Measurements from ENCODE around the gene ELP1. TPM values are rescaled to one million over a fixed set of nuclear protein-coding genes. Genes with fewer than 3 reads are reported as not detected.

Gene ELP1
- total RNA-seq, 1 experiment from 2014 or later = 38.7 TPM

DNA sequence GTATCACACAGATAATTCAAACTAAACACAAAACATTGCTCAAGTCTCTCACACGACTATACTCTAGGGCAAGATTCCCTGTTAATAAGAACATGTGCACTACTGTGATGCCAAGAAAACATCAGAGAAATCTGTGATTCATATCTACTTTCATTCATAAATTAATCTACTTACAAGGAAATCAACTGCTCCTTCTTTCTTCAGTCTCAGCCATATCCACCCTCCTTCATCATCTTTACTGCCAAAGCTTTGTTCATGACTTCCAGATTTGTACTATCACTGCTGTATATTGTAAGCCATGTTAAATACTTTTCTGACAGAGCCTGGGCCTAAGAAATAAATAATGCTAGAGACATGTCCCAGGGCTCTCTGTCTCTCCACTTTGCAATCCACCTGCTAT is 44.3 kb upstream of the ELP1 start:
- no peak overlapping the region for H3K4me3 ChIP-seq (ENCODE audit: low read depth, low read length, poor library complexity, severe bottlenecking)
- CTCF ChIA-PET = no interaction called here

DNA sequence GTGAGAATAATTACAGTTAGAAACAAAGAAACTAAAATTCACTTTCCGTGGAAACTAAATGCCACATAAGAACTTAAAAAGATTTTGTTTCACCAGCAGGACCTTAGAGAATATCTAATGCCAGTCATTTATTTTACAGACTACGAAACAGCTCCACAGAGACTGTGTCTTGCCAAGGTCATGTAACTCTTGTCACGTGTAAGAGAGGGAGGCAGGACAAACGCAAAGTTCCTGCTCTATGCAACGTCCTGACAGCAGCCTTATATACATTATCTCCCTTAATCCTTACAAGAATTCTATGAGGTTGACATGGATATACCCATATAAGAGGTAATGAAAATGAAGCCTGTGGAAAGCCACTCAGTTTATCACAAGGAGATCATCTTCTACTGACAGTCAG is 40.0 kb upstream of the ELP1 start:
- H3K9me3 ChIP-seq (ENCODE audit: low read depth, low read length, poor library complexity, severe bottlenecking) = no peaks in the 10 kb centered on the region
- POLR2A ChIA-PET (ENCODE audit: low non-redundant PET) = no interaction called here
- no peak for DNase-seq (ENCODE audit: low spot score)
- H3K36me3 ChIP-seq (ENCODE audit: insufficient read depth, low read length, poor library complexity, severe bottlenecking) = peaks cover 14% of the 10 kb centered on the region
- no TSS peak for BruUV-seq (replicated peaks)
- no peaks in the 10 kb centered on the region for H3K27me3 ChIP-seq (replicated peaks; ENCODE audit: insufficient read depth, low read depth, low read length, poor library complexity)
- no peak overlapping the region for H3K4me3 ChIP-seq (ENCODE audit: low read depth, low read length, poor library complexity, severe bottlenecking)
- H3K27ac ChIP-seq (ENCODE audit: low read depth, low read length, poor library complexity, severe bottlenecking) = no peak overlapping the region
- CTCF ChIA-PET = no interaction called here
- TF ChIP-seq, protein P1, sequence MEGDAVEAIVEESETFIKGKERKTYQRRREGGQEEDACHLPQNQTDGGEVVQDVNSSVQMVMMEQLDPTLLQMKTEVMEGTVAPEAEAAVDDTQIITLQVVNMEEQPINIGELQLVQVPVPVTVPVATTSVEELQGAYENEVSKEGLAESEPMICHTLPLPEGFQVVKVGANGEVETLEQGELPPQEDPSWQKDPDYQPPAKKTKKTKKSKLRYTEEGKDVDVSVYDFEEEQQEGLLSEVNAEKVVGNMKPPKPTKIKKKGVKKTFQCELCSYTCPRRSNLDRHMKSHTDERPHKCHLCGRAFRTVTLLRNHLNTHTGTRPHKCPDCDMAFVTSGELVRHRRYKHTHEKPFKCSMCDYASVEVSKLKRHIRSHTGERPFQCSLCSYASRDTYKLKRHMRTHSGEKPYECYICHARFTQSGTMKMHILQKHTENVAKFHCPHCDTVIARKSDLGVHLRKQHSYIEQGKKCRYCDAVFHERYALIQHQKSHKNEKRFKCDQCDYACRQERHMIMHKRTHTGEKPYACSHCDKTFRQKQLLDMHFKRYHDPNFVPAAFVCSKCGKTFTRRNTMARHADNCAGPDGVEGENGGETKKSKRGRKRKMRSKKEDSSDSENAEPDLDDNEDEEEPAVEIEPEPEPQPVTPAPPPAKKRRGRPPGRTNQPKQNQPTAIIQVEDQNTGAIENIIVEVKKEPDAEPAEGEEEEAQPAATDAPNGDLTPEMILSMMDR (conservative IDR thresholded peaks at IDR 0.05; ENCODE audit: low read depth, low read length) = no peak
- no peak for TF ChIP-seq EZH2 (IDR thresholded peaks at IDR 0.05; ENCODE audit: borderline replicate concordance, low read depth, low read length, poor library complexity, severe bottlenecking)
- intact Hi-C loops (cut with micrococcal nuclease; ENCODE audit: unreplicated experiment) = no loop called here
- H3K4me1 ChIP-seq (ENCODE audit: insufficient read depth, low read length, poor library complexity, severe bottlenecking) = peaks cover 14% of the 10 kb centered on the region

More for the DNA sequence above, 44.3 kb upstream of the ELP1 start:
- Histone ChIP-seq H3K27me3 (replicated peaks; ENCODE audit: insufficient read depth, low read depth, low read length, poor library complexity) (no peaks in the 10 kb centered on the region), H3K4me1 (ENCODE audit: insufficient read depth, low read length, poor library complexity, severe bottlenecking) (peaks cover 6% of the 10 kb centered on the region), H3K9me3 (ENCODE audit: low read depth, low read length, poor library complexity, severe bottlenecking) (no peaks in the 10 kb centered on the region), H3K36me3 (ENCODE audit: insufficient read depth, low read length, poor library complexity, severe bottlenecking) (peaks cover 3% of the 10 kb centered on the region), H3K27ac (ENCODE audit: low read depth, low read length, poor library complexity, severe bottlenecking) (no peak overlapping the region)
- POLR2A ChIA-PET (ENCODE audit: low non-redundant PET) = no interaction called here
- no peak for TF ChIP-seq EZH2 (IDR thresholded peaks at IDR 0.05; ENCODE audit: borderline replicate concordance, low read depth, low read length, poor library complexity, severe bottlenecking)
- TF ChIP-seq, protein P1 (conservative IDR thresholded peaks at IDR 0.05; ENCODE audit: low read depth, low read length) = no peak
- DNase-seq (ENCODE audit: low spot score) = no peak
- BruUV-seq (replicated peaks) = no TSS peak
- intact Hi-C loops (cut with micrococcal nuclease; ENCODE audit: unreplicated experiment) = no loop called here

DNA sequence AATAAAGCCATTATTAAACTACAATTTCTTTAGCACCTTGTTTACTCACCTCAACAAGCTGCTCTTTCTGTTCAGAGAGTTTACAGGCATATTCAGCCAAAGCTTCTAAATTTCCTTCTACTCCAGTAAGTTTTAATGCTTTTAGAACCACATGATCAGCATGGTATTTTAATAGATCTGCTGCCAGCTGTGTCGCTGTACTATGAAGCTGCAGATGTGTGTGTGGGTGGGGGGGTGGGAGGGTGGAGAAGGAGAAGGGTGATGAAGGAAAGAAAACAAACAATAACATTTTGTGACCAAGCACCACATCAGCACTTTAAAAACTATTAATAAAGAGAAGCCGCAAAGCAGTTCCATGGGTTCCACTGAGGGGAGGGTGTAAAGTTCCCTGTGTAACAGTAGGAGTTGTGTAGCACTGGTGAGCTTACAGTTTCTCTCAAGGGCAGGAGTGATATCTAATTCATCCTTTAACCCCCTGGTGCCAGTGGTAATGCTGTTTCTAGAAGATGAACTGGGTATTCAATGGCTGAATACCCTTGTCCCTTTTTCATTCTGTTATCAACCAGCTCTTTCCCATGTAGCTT is 38.8 kb upstream of the ELP1 start:
- Histone ChIP-seq H3K27me3 (replicated peaks; ENCODE audit: insufficient read depth, low read depth, low read length, poor library complexity) (no peaks in the 10 kb centered on the region), H3K9me3 (ENCODE audit: low read depth, low read length, poor library complexity, severe bottlenecking) (no peaks in the 10 kb centered on the region), H3K36me3 (ENCODE audit: insufficient read depth, low read length, poor library complexity, severe bottlenecking) (peaks cover 14% of the 10 kb centered on the region), H3K27ac (ENCODE audit: low read depth, low read length, poor library complexity, severe bottlenecking) (peak overlapping the region; percentile 22), H3K4me1 (ENCODE audit: insufficient read depth, low read length, poor library complexity, severe bottlenecking) (peaks cover 14% of the 10 kb centered on the region), H3K4me3 (ENCODE audit: low read depth, low read length, poor library complexity, severe bottlenecking) (no peak overlapping the region)
- POLR2A ChIA-PET (ENCODE audit: low non-redundant PET) = no interaction called here
- intact Hi-C loops (cut with micrococcal nuclease; ENCODE audit: unreplicated experiment) = no loop called here
- peak; percentile 27 for DNase-seq (ENCODE audit: low spot score)
- CTCF ChIA-PET = no interaction called here
- TF ChIP-seq, protein P1 (conservative IDR thresholded peaks at IDR 0.05; ENCODE audit: low read depth, low read length) = no peak
- no peak for TF ChIP-seq EZH2 (IDR thresholded peaks at IDR 0.05; ENCODE audit: borderline replicate concordance, low read depth, low read length, poor library complexity, severe bottlenecking)
- no TSS peak for BruUV-seq (replicated peaks)
